GM19324 (cell line): ENCODE data around the gene HDAC5.
A peak's percentile ranks its signal among the peaks of the same experiment; 100 is the strongest.
"Not testable (repeated sequence)": the region's sequence is repeated elsewhere in the genome, so short reads cannot be mapped to it uniquely, and the experiment has no call there.

Experiments used
- ATAC-seq: cut with Tn5 transposase; IDR thresholded peaks from one replicate; pipeline ENCODE4 v1.9.1; 2021; ENCODE audit warnings: mild to moderate bottlenecking, moderate library complexity; ENCODE audit not compliant: unreplicated experiment, low FRiP score

Gene HDAC5

DNA sequence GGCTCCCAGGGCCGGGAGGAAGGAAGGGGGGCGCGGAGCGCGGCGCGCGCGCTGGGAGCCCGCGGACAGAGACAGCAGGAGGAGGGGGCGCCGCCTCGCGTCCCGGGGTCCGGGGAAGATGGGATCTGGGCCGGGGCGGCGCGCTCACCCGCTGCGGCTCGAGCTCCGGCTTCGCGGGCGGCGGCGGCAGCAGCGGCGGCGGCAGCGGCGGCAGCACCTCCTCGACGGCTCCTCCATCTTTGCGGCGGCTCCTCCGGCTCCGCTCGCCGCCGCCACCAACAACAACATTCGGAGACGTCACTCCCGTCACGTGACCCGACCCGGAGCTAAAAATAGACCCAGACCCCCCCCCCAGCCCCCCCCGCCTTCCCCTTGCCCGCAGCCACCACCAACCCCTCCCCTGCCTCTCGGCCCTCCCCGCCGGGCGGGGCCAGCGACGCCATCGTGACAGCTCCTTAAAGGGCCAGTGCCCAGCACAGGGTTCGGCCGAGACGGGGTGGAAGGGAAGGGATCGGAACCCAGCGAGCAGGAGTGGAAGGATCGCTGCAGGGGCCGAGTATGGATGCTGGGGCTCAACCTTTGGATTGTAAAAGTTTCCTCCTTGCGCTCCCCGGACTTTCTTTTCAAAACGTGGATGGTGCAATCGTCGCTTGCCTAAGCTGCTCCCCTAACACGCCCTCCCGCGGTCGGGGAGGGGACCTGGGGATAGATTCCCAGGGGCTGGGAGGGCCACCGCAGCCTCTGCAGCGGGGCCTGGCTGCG is at the start of gene HDAC5:
HDAC5 (minus strand) TSS at position 286 of the 762 bp plus-strand sequence. CDS start 6,126 bp downstream, outside the sequence.
- peak; percentile 87 for ATAC-seq

DNA sequence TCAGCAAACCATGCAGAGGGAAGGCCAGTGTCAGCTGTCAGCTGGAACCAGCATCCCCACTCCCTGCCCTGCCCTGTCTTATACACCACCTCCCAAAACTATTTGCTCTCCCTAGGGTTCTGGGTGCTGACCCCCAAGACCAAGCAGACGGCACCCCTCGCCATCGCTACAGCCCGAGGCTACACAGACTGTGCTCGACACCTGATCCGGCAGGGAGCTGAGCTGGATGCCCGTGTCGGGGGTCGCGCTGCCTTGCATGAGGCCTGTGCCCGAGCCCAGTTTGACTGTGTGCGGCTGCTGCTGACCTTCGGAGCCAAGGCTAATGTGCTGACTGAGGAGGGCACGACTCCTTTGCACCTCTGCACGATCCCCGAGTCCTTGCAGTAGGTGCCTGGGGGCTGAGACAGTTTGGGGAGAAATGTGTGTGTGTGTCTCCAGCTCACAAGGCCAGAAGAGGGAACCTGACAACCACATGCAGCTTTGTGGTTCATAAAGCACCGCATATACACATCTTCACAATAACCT is 48.6 kb upstream of the HDAC5 start:
- ATAC-seq, result no peak

GRCh38 chr17:44170499-44171201 is 47.2 kb upstream of the HDAC5 start, which contains the start of gene ASB16:
TSS of gene ASB16 (plus strand) at chr17:44170704. CDS start at chr17:44170790, 86 bp downstream.
- no peak for ATAC-seq

- no peak for ATAC-seq
Measured at GRCh38 chr17:44170135-44170498, 46.7 kb upstream of the HDAC5 start.

DNA sequence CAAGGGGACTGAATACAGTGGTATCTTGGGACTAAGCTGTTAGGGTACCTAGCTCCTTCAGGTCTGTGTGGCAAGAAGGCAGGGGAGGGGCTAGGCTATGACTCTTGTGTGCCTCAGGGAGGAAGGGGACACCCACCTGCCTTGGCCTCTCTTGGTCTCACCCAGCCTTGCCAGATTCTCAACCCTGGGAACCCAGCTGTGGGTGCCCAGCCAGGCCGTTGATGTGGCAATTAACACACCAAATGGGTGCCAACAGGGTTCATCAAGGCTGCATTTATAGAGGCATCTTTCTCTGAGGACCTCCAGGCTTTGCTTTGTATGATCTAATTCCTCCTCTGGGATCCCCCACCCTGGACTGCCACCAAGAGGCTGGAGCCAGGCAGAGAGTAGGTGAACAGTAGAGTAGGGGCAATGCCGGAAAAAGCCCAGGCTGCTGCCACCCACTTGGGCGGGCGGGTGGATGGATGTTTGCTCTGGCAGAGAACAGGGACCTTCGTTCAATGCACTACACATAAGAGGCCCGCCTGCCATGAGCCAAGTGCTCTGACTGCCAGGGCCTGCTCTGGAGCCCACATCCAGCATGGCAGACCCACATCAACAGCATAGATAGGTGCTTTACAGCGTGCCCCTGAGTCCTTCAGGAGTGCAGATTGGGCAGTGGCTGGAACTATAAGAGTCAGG is 43.9 kb upstream of the HDAC5 start:
- no peak for ATAC-seq

- no peak for ATAC-seq
Measured at GRCh38 chr17:44164476-44164875, 41.0 kb upstream of the HDAC5 start.

DNA sequence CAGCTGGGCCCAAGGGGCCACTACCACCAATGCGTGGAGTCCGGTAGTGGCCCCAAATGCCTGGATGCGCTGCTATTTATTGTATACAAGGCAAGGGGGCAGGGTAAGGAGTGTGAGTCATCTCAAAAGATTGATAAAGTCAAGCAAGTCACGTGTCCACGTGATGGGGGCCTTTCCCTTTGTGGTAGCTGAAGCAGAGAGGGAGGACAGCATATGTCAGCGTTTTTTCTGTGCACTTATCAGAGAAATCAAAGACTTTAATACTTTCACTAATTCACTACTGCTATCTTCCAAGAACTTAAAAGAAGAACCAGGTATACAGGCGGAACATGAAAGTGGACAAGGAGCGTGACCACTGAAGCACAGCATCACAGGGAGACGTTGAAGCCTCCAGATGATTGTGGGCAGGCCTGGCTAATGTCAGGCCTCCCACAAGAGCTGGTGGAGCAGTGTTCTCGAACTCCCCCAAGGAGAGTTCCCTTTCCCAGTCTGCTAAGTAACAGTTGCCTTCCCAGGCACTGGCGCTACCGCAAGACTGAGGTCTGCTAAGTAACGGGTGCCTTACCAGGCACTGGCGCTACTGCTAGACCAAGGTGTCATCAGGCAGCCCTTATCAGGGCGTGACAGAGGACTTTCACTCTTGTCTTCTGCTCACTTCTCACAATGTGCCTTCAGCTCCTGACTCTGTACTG is 36.2 kb upstream of the HDAC5 start:
- no peak for ATAC-seq

- ATAC-seq, result no peak
Measured at GRCh38 chr17:44155488-44155887, 32.0 kb upstream of the HDAC5 start.

GRCh38 chr17:44152875-44153274 is 29.4 kb upstream of the HDAC5 start:
- ATAC-seq, result no peak

DNA sequence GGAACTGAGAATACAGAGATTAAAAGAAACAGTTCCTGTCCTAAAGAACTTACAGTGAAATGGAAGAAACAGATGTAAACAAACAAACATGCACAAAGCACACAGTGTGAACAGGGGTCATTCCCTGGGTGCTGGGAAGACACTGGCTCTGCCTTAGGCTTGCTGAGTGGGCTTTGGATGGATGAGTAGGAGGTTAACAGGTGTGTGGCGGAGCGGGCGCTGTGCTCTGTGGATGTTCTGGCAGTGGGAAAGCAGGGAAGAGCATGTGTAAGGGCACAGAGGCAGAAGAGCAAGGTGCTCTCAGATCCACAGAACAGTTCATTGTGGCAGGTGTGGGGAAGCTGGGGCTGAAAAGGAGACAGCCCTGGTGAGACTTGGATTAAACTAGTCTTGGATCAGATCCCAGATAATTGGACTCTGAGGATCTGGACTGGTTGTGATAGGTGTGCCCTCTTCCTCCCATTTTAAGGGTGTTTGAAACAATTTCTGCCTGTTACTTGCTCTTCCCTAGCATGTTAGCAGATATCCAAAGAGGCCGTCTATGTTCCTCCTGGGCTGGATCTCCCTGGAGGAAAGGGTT is 26.4 kb upstream of the HDAC5 start:
- ATAC-seq, result no peak

DNA sequence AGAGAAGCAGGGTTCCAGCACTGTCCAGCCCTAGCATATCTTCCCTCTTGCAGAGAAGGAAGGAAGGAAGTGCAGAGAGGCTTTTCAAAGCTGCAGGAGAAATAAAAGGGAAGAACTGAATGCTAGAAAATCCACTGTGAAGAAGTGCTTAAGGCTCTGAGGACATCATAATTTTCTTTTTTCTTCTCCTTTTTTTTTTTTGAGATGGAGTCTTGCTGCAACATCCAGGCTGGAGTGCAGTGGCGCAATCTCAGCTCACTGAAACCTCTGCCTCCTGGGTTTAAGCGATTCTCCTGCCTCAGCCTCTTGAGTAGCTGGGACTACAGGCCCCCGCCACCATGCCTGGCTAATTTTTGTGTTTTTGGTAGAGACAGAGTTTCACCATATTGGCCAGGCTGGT is 25.6 kb upstream of the HDAC5 start:
- ATAC-seq, result not testable (repeated sequence)

GRCh38 chr17:44147812-44148211 is 24.4 kb upstream of the HDAC5 start:
- ATAC-seq, result no peak

GRCh38 chr17:44146375-44147346 is 23.2 kb upstream of the HDAC5 start:
- no peak for ATAC-seq

GRCh38 chr17:44144966-44145739 is 21.7 kb upstream of the HDAC5 start:
- no peak for ATAC-seq

DNA sequence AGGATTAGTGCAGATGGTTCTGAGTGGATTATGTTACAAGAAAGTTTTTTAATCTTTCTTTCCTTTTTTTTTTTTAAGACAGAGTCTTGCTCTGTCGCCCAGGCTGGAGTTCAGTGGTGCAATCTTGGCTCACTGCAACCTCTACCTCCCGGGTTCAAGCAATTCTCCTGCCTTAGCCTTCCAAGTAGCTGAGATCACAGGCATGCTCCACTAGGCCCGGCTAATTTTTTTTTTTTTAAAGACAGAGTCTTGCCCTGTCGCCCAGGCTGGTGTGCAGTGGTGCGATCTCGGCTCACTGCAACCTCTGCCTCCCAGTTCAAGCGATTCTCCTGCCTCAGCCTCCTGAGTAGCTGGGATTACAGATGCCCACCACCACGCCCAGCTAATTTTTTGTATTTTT is 20.5 kb upstream of the HDAC5 start:
- not testable (repeated sequence) for ATAC-seq

DNA sequence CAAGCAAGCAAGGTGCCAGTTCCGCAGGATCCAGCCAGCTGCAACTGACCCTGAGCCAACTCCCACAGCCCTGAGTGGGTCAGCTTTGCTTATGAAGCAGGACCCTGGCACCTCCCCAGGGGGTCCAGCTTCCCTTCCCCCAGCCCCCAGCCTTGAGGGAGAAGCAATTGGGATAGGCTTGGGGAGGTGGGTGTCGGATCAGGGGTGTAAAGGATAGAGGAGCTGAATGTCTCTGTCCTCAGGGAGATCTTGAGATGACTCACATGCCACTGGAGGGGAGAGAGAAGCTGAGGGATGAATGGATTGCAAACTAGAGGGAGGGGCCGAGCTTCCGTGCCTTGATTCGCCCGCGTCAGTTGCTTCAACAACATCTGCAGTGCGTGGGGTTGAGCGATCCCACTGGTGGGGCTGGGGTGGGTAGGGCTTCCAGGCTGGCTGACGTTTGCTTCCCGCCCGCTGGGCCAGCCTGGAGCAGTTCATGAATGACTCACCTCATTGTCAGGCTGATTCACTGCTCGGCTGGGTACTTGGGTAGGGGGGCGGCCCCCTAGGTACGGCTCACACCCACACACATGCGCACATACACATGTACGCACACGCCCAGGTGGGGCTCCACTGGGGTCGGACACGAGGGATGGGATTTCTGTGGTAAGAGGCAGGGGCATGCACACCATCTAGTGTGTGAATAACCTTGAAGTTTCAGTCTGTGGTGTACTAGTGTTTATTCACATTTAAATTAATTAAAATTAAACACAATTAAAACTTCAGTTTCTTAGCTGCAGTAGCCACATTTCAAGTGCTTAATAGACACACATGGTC is 14.7 kb upstream of the HDAC5 start:
- ATAC-seq, result no peak

DNA sequence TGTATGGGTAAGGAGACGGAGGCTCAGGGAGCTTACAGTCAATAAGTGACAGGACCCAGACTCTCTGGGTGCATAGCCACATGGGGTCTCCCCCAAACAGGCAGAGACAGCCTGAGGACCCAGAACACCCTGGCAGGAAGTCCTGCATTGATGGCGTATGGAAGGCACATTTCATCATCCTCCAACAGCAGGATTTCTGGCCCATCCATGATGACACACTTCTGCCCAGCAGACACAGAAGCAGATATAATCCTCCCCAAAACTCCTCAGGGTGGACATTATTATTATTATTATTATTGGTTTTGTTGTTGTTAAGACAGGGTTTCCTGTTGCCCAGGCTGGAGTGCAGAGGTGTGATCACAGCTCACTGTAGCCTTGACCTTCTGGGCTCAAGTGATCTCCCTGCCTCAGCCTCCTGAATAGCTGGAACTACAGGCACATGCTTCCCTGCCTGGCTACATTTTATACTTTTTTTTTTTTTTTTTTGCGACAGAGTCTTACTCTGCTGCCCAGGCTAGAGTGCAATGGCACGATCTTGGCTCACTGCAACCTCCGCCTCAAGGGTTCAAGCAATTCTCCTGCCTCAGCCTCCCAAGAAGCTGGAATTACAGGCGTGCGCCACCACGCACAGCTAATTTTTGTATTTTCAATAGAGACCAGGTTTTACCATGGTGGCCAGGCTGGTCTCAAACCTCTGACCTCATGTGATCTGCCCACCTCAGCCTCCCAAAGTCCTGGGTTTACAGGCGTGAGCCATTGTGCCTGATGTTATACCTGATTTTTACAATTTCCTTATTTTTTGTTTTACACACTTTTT is 11.5 kb upstream of the HDAC5 start:
- no peak for ATAC-seq
